Gastrocnemius medialis (tissue), 4 donors: ENCODE data around the gene PLCH1.

Experiments
- CTCF ChIP-seq, 5 experiments: fragments of 450-650 bp in 3 of 5; fragments of 200-600 bp in 2 of 5; sonication (generic) in 2 of 5; IDR thresholded peaks in 4 of 5; conservative IDR thresholded peaks in 1 of 5; 1 replicate in 4 of 5; 2 replicates in 1 of 5; pipeline ENCODE4 v1.5.1; 2016 to 2019; ENCODE audit warnings: antibody characterized with exemption in 5 of 5, mild to moderate bottlenecking in 3 of 5, moderate library complexity in 3 of 5
- POLR2A ChIP-seq, 2 donors: fragments of 450-650 bp; IDR thresholded peaks; one replicate each; pipeline ENCODE4 v1.6.1; 2017; ENCODE audit warnings: antibody characterized with exemption in 2 of 2, mild to moderate bottlenecking in 2 of 2, moderate library complexity in 2 of 2

- TF ChIP-seq POLR2A (IDR thresholded peaks at IDR 0.05) (no peak), CTCF (IDR thresholded peaks at IDR 0.05 in 4 of 5, conservative IDR thresholded peaks at IDR 0.05 in 1 of 5) (no peak)
Measured at GRCh38 chr3:155412904-155413303, 332.0 kb downstream of the PLCH1 start.
